D721Med (cell line): Measurements from ENCODE around the gene ANKS3.

Experiments used
- DNase-seq: peaks from one replicate; pipeline ENCODE4 v3.0.0; 2011; ENCODE audit warnings: low spot score; ENCODE audit not compliant: insufficient read length
- FAIRE-seq: peaks from 2 replicates; lab custom pipeline; 2011; peaks lifted over from hg19 to GRCh38; lab: Jason Lieb, UNC
- TF ChIP-seq, protein P1 (sequence below): IDR thresholded peaks from 2 replicates; pipeline ENCODE4 v1.5.1; 2012; ENCODE audit warnings: mild to moderate bottlenecking, control low read depth; ENCODE audit not compliant: insufficient read depth; ENCODE audit errors: missing control alignments

The ANKS3 gene

DNA sequence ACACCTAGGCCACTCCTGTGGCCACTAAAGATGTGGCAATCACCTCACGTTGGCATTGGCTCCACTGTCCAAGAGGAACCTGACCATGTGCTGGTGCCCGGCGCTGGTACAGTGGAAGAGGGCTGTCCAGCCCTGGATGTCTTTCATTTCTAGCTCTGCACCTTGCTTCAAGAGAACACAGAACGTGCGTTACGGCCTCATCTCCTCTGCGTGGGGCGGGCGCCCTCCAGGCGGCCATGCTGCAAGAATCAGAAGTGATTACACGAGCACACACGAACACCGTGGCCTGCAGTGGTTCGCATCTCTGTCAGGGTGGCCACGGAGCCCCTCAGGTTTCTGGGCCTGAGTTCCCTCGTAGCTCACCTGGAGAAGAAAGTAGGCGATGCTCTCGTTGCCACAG is 7.5 kb downstream of the ANKS3 start:
- DNase-seq, result no peak
- FAIRE-seq, result no peak
- TF ChIP-seq, protein P1, sequence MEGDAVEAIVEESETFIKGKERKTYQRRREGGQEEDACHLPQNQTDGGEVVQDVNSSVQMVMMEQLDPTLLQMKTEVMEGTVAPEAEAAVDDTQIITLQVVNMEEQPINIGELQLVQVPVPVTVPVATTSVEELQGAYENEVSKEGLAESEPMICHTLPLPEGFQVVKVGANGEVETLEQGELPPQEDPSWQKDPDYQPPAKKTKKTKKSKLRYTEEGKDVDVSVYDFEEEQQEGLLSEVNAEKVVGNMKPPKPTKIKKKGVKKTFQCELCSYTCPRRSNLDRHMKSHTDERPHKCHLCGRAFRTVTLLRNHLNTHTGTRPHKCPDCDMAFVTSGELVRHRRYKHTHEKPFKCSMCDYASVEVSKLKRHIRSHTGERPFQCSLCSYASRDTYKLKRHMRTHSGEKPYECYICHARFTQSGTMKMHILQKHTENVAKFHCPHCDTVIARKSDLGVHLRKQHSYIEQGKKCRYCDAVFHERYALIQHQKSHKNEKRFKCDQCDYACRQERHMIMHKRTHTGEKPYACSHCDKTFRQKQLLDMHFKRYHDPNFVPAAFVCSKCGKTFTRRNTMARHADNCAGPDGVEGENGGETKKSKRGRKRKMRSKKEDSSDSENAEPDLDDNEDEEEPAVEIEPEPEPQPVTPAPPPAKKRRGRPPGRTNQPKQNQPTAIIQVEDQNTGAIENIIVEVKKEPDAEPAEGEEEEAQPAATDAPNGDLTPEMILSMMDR, result no peak

DNA sequence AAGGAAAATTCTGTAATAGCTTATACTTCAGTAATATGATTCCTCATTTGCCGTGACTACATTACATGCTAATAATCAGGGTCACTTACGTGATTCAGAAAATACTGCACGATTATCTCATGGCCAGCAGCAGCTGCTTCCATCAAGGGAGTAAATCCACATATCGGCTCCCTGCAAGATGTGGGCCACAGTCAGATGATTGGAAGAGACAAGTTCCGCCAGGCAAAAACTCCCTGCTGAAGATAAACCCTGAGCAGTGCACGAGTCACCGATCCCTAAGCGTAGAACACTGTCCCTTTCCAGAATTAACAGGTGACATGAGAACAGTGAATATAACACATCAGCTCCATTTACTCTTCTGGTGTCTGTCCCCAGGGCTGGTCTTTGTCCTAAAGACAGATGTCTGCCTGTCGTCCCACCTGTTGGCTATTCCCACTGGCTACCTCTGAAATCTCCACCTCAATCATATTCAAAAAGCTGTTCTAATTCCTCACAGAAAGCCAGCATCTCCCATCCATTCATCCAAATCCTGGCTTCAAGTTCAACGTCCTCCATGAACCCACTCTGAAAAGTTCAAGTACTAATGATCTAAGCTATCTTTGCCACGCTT is 9.3 kb downstream of the ANKS3 start:
- DNase-seq (no peak), FAIRE-seq (no peak)
- TF ChIP-seq, protein P1, result no peak

DNA sequence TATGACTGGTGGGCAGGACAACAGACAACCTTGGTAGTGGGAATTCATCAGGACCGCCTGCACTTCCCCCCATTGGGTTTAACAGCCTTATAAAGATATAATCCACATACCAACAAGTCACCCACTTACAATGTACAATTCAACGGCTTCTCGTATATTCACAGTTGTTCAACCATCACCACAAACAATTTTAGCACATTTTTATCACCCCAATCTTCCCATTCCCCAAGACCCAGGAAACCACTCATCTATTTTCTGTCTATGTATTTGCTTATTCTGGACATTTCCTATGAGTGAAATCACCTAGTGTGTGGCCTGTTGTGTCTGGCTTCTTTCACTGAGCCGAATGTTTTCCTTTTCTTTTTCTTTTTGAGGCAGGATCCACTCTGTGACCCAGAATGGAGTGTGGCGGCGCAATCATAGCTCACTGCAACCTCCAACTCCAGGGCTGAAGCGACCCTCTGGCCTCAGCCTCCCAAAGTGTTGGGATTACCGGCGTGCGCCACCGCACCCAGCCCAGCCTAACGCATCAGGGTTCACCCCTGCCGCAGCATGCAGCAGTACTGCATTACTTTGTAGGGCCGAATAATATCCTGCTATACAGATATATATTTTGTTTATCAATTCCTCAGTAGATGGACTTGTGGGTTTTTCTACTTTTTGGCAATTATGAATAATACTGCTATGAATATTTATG is 10.9 kb downstream of the ANKS3 start:
- no peak for FAIRE-seq
- TF ChIP-seq, protein P1, result no peak
- no peak for DNase-seq

DNA sequence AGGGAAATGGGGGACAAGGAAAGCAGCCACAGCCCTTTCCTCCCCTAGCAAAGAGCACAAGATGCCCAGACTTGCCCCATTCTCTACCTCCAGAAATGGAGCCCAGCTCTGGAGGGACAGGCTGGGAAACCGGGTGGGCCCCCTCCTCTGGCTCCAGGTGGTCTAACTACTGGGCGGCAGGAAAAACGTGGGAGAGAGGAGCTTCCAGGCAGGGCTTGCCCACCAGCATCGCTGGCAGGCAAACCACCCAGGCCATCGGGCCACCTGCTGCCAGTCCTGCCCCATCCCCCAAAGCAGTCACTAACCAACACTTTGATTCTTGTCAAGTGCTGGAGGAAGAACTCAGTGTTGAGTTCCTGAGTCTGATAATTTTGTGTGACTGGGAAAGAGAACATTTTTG is 15.6 kb downstream of the ANKS3 start:
- FAIRE-seq, result no peak
- no peak for DNase-seq
- TF ChIP-seq, protein P1, result no peak

DNA sequence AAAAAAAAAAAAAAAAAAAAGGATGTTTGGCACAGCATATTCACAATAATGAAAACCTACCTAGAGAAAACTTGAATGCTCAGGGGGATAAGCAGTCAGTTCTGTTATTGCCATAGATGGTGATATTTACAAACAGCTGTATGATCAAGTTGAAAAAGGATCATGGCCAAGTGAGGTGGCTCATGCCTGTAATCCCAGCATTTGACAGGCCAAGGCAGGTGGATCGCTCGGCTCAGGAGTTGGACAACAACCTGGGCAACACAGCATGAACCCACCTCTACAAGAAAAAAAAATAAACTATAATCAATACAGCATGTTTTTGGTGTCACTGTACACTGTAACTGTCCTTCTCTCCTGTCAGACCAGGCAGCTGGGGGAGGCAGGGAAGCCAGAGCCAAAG is 19.1 kb downstream of the ANKS3 start:
- TF ChIP-seq, protein P1, result no peak
- DNase-seq (no peak), FAIRE-seq (no peak)

DNA sequence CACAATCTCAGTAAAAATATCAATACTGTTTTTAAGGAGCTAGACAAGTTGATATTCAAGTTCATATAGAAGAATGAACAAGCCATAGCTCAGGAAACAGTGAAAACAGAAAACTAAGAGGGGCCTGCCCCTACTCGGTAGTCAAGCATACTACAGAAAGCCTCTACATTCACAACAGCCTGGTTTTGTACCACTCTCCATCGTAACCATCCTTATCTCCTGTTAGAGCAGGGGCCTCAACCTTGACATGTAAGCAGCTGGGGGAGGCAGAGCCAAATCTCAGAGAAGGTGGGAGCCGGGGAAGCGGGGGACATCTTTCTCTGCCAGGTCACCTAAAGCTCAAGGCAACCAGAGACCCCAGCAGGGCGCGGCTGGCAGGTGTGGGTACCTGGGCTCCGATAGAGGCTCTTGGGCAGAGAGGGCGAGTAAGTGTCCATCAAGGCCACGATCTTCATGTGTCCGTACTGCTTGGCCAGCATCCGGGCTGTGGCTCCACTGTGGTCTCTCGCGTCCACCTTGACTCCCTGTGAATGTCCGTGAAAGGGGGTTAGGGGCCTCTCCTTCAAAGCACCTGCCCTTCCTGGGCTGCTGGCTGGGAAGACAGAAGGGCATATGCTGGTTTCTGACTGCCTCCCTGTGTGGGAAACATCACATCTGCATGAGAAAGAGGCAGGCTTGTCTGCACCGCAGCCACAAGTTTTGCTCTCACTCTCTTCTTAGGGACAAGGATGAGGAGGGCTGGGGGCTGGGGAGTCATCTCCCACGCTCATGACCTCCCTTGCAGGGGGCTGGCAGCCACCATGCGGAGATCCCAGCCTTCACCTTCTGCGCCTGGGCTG is 20.2 kb downstream of the ANKS3 start:
- FAIRE-seq (no peak), DNase-seq (no peak)

More for the DNA sequence above, 20.2 kb downstream of the ANKS3 start:
- TF ChIP-seq, protein P1, result no peak
